B cell (primary cell): ENCODE data around the gene PAN2. TPM values are rescaled to one million over a fixed set of nuclear protein-coding genes. Genes with fewer than 3 reads are reported as not detected.

Source experiments
- ATAC-seq: fragments of 200-7000 bp; cut with Tn5 transposase; one replicate; pipeline ENCODE4 v1.10.0; 2021; ENCODE audit warnings: low read depth, mild to moderate bottlenecking, moderate number of reproducible peaks, moderate library complexity
- CTCF ChIA-PET: fragments of 350-600 bp; sonication (Branson Sonifier 250); formaldehyde crosslinking; loops from one replicate; lab custom pipeline; 2021; ENCODE audit warnings: antibody characterized with exemption, inconsistent platforms; lab: Charles Lee
- POLR2A ChIA-PET: fragments of 350-600 bp; sonication (Branson Sonifier 250); formaldehyde crosslinking; loops from one replicate; lab custom pipeline; 2021; ENCODE audit warnings: antibody characterized with exemption; lab: Charles Lee
- DNase-seq: peaks from one replicate; pipeline ENCODE4 v3.0.0; 2013
- H2AFZ ChIP-seq: 2 replicates; pipeline ENCODE4 v1.6.1; 2012; ENCODE audit warnings: mild to moderate bottlenecking, low read depth, low read length; ENCODE audit not compliant: insufficient read depth, poor library complexity, severe bottlenecking
- H3K27ac ChIP-seq, 2 donors: 1 replicate in 1 of 2; 2 replicates in 1 of 2; pipeline ENCODE4 v1.5.1; 2012 to 2013; ENCODE audit warnings: low read length in 2 of 2, mild to moderate bottlenecking in 2 of 2, moderate library complexity in 1 of 2
- H3K27me3 ChIP-seq, 4 experiments: fragments of 200-600 bp in 1 of 4; sonication (generic) in 1 of 4; replicated peaks in 1 of 4; 1 replicate in 2 of 4; 2 replicates in 2 of 4; pipeline versions ENCODE4 v1.6.1 to v1.7.0; 2013 to 2016; ENCODE audit warnings: low read length in 3 of 4, mild to moderate bottlenecking in 2 of 4, mixed read lengths in 1 of 4, moderate library complexity in 1 of 4; ENCODE audit not compliant: insufficient read depth in 4 of 4, control insufficient read depth in 3 of 4; ENCODE audit errors: control extremely low read depth in 1 of 4
- H3K36me3 ChIP-seq, 2 experiments: replicated peaks in 1 of 2; 1 replicate in 1 of 2; 2 replicates in 1 of 2; pipeline versions ENCODE4 v1.6.1 to v1.7.1; 2013; ENCODE audit warnings: low read length in 1 of 2; ENCODE audit not compliant: insufficient read depth in 2 of 2, control insufficient read depth in 1 of 2; ENCODE audit errors: control extremely low read depth in 1 of 2, extremely low read depth in 1 of 2
- H3K4me1 ChIP-seq, 2 donors: fragments of 200-600 bp in 1 of 2; sonication (generic) in 1 of 2; 1 replicate in 1 of 2; 2 replicates in 1 of 2; pipeline versions ENCODE4 v1.5.1 to v1.6.1; 2013 to 2017; ENCODE audit warnings: low read length in 2 of 2; ENCODE audit not compliant: control insufficient read depth in 2 of 2, insufficient read depth in 2 of 2
- H3K4me2 ChIP-seq: replicated peaks from 2 replicates; pipeline ENCODE3; 2012; ENCODE audit warnings: mild to moderate bottlenecking, low read depth, low read length; ENCODE audit not compliant: poor library complexity, severe bottlenecking
- H3K4me3 ChIP-seq, 5 experiments: fragments of 200-600 bp in 1 of 5; sonication (generic) in 1 of 5; 1 replicate in 3 of 5; 2 replicates in 2 of 5; pipeline versions ENCODE4 v1.5.1 to v1.7.0; 2011 to 2016; ENCODE audit warnings: low read length in 4 of 5, mild to moderate bottlenecking in 4 of 5, low read depth in 2 of 5, control low read depth in 1 of 5, moderate library complexity in 1 of 5; ENCODE audit not compliant: insufficient read depth in 1 of 5; ENCODE audit errors: control extremely low read depth in 1 of 5, extremely low read depth in 1 of 5
- H3K79me2 ChIP-seq: fragments of 200-600 bp; sonication (generic); one replicate; pipeline ENCODE4 v1.6.0; 2016; ENCODE audit warnings: low read length; ENCODE audit not compliant: control insufficient read depth, insufficient read depth
- H3K9ac ChIP-seq: fragments of 200-600 bp; sonication (generic); 2 replicates; pipeline ENCODE4 v1.6.1; 2017; ENCODE audit warnings: mild to moderate bottlenecking, low read length, moderate library complexity
- H3K9me3 ChIP-seq, 3 donors: one replicate each; pipeline versions ENCODE4 v1.6.1 to v1.7.1; 2013; ENCODE audit warnings: low read length in 2 of 3; ENCODE audit not compliant: control insufficient read depth in 2 of 3, insufficient read depth in 1 of 3; ENCODE audit errors: control extremely low read depth in 1 of 3
- H4K20me1 ChIP-seq: 2 replicates; pipeline ENCODE4 v1.6.0; 2012; ENCODE audit warnings: mild to moderate bottlenecking, low read length; ENCODE audit not compliant: insufficient read depth, control insufficient read depth, poor library complexity, severe bottlenecking
- H3K27ac Mint-ChIP-seq: one replicate; pipeline ENCODE4 v1.8.0; 2021; ENCODE audit warnings: mixed read lengths
- H3K27me3 Mint-ChIP-seq: one replicate; pipeline ENCODE4 v1.8.0; 2021; ENCODE audit warnings: mixed read lengths
- H3K4me1 Mint-ChIP-seq: one replicate; pipeline ENCODE4 v1.8.0; 2021; ENCODE audit warnings: mixed read lengths
- H3K4me3 Mint-ChIP-seq: one replicate; pipeline ENCODE4 v1.8.0; 2021; ENCODE audit warnings: mixed read lengths
- H3K9me3 Mint-ChIP-seq: one replicate; pipeline ENCODE4 v1.8.0; 2022; ENCODE audit warnings: mixed read lengths; ENCODE audit not compliant: insufficient read depth
- EZH2 ChIP-seq: IDR thresholded peaks from 2 replicates; pipeline ENCODE4 v1.6.1; 2012; ENCODE audit warnings: borderline replicate concordance, low read depth, mild to moderate bottlenecking, moderate library complexity, low read length; ENCODE audit not compliant: insufficient read depth, poor library complexity, severe bottlenecking
- WGBS: methylation state at CpG from one replicate; pipeline ENCODE4 v1.1.5; 2013; ENCODE audit warnings: missing lambda C conversion rate; ENCODE audit not compliant: insufficient coverage; 5-methylcytosine and 5-hydroxymethylcytosine counted together
- intact Hi-C: fragments of 100-400 bp; cut with micrococcal nuclease; formaldehyde crosslinking; loops from one replicate; pipeline ENCODE4 v1.10.0; 2022
- polyA plus RNA-seq: library from polyadenylated mRNA; depleted of rRNA; stranded (reverse); fragments of >200 nt; gene quantifications from 2 replicates; pipeline ENCODE4 v1.2.3, GENCODE V29; 2012
- total RNA-seq, 2 donors: library from RNA; stranded (reverse); fragments of 120-200 nt in 1 of 2; gene quantifications; 1 replicate in 1 of 2; 2 replicates in 1 of 2; pipeline versions ENCODE4 v1.2.3 to v1.2.4, GENCODE V29; 2013 to 2022
- TF ChIP-seq, protein P1 (sequence below): fragments of 200-600 bp; IDR thresholded peaks from one replicate; pipeline ENCODE4 v1.8.0; 2022; ENCODE audit warnings: antibody characterized with exemption, mild to moderate bottlenecking

The PAN2 gene
- total and polyA plus RNA-seq, 2 donors (not counting 1 experiment from before 2014, with no cell fraction given) = 211 to 230 TPM

DNA sequence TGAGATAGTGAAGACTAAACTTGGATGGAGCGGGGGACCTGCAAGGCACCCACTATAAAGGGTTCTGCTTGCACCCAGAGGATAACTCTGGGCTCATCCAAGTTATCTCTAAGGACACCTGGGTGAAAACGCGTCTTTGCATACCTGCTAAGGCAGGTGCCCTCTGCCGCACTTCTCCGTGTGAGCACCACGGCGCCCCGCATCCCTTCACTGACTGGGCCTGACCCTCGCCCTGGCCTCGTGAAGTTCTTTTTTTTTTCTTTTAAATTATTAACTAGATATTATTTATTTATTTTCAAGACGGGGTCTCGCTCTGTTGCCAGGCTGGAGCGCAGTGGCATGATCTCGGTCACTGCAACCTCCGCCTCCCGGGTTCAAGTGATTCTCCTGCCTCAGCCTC, 48.8 kb upstream of the PAN2 start:
- peaks cover 7% of the 10 kb centered on the region for H3K4me1 Mint-ChIP-seq
- TF ChIP-seq, protein P1, sequence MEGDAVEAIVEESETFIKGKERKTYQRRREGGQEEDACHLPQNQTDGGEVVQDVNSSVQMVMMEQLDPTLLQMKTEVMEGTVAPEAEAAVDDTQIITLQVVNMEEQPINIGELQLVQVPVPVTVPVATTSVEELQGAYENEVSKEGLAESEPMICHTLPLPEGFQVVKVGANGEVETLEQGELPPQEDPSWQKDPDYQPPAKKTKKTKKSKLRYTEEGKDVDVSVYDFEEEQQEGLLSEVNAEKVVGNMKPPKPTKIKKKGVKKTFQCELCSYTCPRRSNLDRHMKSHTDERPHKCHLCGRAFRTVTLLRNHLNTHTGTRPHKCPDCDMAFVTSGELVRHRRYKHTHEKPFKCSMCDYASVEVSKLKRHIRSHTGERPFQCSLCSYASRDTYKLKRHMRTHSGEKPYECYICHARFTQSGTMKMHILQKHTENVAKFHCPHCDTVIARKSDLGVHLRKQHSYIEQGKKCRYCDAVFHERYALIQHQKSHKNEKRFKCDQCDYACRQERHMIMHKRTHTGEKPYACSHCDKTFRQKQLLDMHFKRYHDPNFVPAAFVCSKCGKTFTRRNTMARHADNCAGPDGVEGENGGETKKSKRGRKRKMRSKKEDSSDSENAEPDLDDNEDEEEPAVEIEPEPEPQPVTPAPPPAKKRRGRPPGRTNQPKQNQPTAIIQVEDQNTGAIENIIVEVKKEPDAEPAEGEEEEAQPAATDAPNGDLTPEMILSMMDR = no peak
- TF ChIP-seq EZH2 = no peak
- H3K27ac Mint-ChIP-seq = no peak overlapping the region
- no peak overlapping the region for H2AFZ ChIP-seq
- no peaks in the 10 kb centered on the region for H3K27me3 Mint-ChIP-seq
- no peak overlapping the region for H3K4me3 ChIP-seq
- intact Hi-C loops = no loop called here
- H3K4me1 ChIP-seq = peaks cover 8 to 20% of the 10 kb centered on the region in 2 donors
- 97% methylated on average over 10 of the region's 16 CpGs for WGBS
- H3K27ac ChIP-seq = no peak overlapping the region
- no peaks in the 10 kb centered on the region for H3K9me3 Mint-ChIP-seq
- peaks cover 0 to 9% (median 5%) of the 10 kb centered on the region in 3 donors for H3K9me3 ChIP-seq
- no peak overlapping the region for H3K4me3 Mint-ChIP-seq
- no peak overlapping the region for H3K4me2 ChIP-seq
- H3K9ac ChIP-seq = no peak overlapping the region
- no peaks in the 10 kb centered on the region for H3K36me3 ChIP-seq
- POLR2A ChIA-PET = interaction anchor here (0.7 kb wide), 1 partner anchor 278 kb away, joined by 5 read pairs; the partner anchor contains the start of gene PA2G4
- peaks cover 0 to 3% (median 0%) of the 10 kb centered on the region in 4 experiments for H3K27me3 ChIP-seq
- no peaks in the 10 kb centered on the region for H3K79me2 ChIP-seq
- no peaks in the 10 kb centered on the region for H4K20me1 ChIP-seq
- no peak for DNase-seq
- CTCF ChIA-PET = interaction anchor here (0.8 to 1.4 kb wide), 3 partner anchors 79 to 254 kb away, joined by 3 to 5 read pairs (median 3); no protein-coding TSS in a partner anchor
- ATAC-seq = no peak

DNA sequence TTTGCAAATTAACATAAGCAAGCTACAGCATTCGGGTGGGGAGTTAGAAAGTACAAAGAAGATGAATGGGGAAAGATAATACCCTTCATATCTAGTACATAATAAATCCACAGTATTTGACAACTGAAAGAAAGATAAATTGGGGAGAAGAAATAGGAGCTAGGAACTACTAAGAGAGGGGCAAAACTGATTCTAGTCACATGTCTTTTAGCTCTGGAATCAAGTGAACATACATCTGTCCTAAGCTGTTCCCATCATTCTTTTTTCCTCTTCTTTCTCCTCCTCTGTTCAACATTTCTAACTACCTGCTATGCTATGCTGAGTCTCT, 44.2 kb upstream of the PAN2 start:
- POLR2A ChIA-PET = interaction anchor here (0.9 kb wide), 2 partner anchors 18 to 32 kb away, joined by 3 to 5 read pairs; partner anchors contain the start of gene STAT2
- intact Hi-C loops = loop anchor here (5.0 kb wide), 1 partner anchor 84 kb away; no protein-coding TSS in a partner anchor
- Histone ChIP-seq H3K79me2 (no peaks in the 10 kb centered on the region), H2AFZ (peak overlapping the region; percentile 47), H3K27me3 (no peaks in the 10 kb centered on the region), H3K9me3 (peaks cover 0 to 12% (median 10%) of the 10 kb centered on the region in 3 donors), H3K27ac (peak overlapping the region; percentile 75 to 80), H3K4me1 (peaks cover 49 to 64% of the 10 kb centered on the region in 2 donors), H3K4me3 (no peak overlapping the region), H4K20me1 (no peaks in the 10 kb centered on the region), H3K9ac (no peak overlapping the region), H3K4me2 (peak overlapping the region; percentile 72), H3K36me3 (no peaks in the 10 kb centered on the region)
- Mint-ChIP-seq H3K27me3 (no peaks in the 10 kb centered on the region), H3K4me1 (peaks cover 44% of the 10 kb centered on the region), H3K27ac (peak overlapping the region; percentile 96), H3K9me3 (no peaks in the 10 kb centered on the region), H3K4me3 (peak overlapping the region; percentile 4)
- DNase-seq (no peak), ATAC-seq (no peak)
- CTCF ChIA-PET = interaction anchor here (0.6 to 2.5 kb wide), 5 partner anchors 9 to 86 kb away, joined by 3 to 11 read pairs (median 3); partner anchors contain the start of gene STAT2
- TF ChIP-seq, protein P1 = no peak
- TF ChIP-seq EZH2 = no peak
- no CpG with 5 or more reads among the region's 1 CpG for WGBS
